Smooth muscle cell (in vitro differentiated cells): Measurements from ENCODE around the gene CAPZB. TPM values are rescaled to one million over a fixed set of nuclear protein-coding genes. Genes with fewer than 3 reads are reported as not detected.

Experiments used
- DNase-seq: peaks from one replicate; lab custom pipeline; 2025; ENCODE audit not compliant: unreplicated experiment; lab: John Stamatoyannopoulos, UW
- H2AFZ ChIP-seq: fragments of 200-600 bp; sonication (generic); 2 replicates; pipeline ENCODE4 v1.6.0; 2016; ENCODE audit warnings: antibody characterized with exemption, low read depth, mild to moderate bottlenecking
- H3F3A ChIP-seq: fragments of 200-600 bp; sonication (generic); 2 replicates; pipeline ENCODE4 v1.6.0; 2017; ENCODE audit warnings: antibody characterized with exemption, low read depth
- H3K27ac ChIP-seq: fragments of 200-600 bp; sonication (generic); 2 replicates; pipeline ENCODE4 v1.5.1; 2016; ENCODE audit warnings: low read depth, mild to moderate bottlenecking
- H3K27me3 ChIP-seq: fragments of 200-600 bp; sonication (generic); 2 replicates; pipeline ENCODE4 v1.6.1; 2016; ENCODE audit warnings: low read depth, mild to moderate bottlenecking
- H3K36me3 ChIP-seq: fragments of 200-600 bp; sonication (generic); 2 replicates; pipeline ENCODE4 v1.5.1; 2016; ENCODE audit warnings: low read depth
- H3K4me1 ChIP-seq: fragments of 200-600 bp; sonication (generic); 2 replicates; pipeline ENCODE4 v1.5.1; 2016; ENCODE audit warnings: low read depth
- H3K4me2 ChIP-seq: fragments of 200-600 bp; sonication (generic); 2 replicates; pipeline ENCODE4 v1.6.0; 2016; ENCODE audit warnings: mild to moderate bottlenecking
- H3K4me3 ChIP-seq: fragments of 200-600 bp; sonication (generic); 2 replicates; pipeline ENCODE4 v1.5.1; 2016; ENCODE audit warnings: mild to moderate bottlenecking
- H3K79me2 ChIP-seq: fragments of 200-600 bp; sonication (generic); 2 replicates; pipeline ENCODE4 v1.6.0; 2016; ENCODE audit warnings: low read depth, mild to moderate bottlenecking
- H3K9ac ChIP-seq: fragments of 200-600 bp; sonication (generic); 2 replicates; pipeline ENCODE4 v1.6.0; 2016; ENCODE audit warnings: low read depth
- H3K9me3 ChIP-seq: fragments of 200-600 bp; sonication (generic); replicated peaks from 2 replicates; pipeline ENCODE4 v1.5.1; 2016; ENCODE audit warnings: low read depth
- H4K20me1 ChIP-seq: fragments of 200-600 bp; sonication (generic); 2 replicates; pipeline ENCODE4 v1.6.0; 2016; ENCODE audit warnings: low read depth
- WGBS: methylation state at CpG from one replicate; pipeline ENCODE4 v1.1.7; 2016; ENCODE audit warnings: low lambda C conversion rate; 5-methylcytosine and 5-hydroxymethylcytosine counted together
- polyA plus RNA-seq: library from polyadenylated mRNA; unstranded; fragments of >200 nt; fragmentation: Nextera tagmentation; extraction: Ambion mirVana; gene quantifications from 2 replicates; pipeline ENCODE4 v1.2.1, GENCODE V29; 2016
- total RNA-seq: library from RNA; depleted of rRNA; stranded (reverse); fragments of >200 nt; gene quantifications from 2 replicates; pipeline ENCODE4 v1.2.3, GENCODE V29; 2014
- TF ChIP-seq, protein P1 (sequence below): fragments of 200-600 bp; sonication (generic); IDR thresholded peaks from 2 replicates; pipeline ENCODE4 v1.5.1; 2017; ENCODE audit warnings: borderline replicate concordance, mild to moderate bottlenecking, antibody characterized with exemption; ENCODE audit not compliant: insufficient read depth, poor library complexity, severe bottlenecking

CAPZB gene
- total and polyA plus RNA-seq, 2 experiments from 2014 or later: 205 to 405 TPM

DNA sequence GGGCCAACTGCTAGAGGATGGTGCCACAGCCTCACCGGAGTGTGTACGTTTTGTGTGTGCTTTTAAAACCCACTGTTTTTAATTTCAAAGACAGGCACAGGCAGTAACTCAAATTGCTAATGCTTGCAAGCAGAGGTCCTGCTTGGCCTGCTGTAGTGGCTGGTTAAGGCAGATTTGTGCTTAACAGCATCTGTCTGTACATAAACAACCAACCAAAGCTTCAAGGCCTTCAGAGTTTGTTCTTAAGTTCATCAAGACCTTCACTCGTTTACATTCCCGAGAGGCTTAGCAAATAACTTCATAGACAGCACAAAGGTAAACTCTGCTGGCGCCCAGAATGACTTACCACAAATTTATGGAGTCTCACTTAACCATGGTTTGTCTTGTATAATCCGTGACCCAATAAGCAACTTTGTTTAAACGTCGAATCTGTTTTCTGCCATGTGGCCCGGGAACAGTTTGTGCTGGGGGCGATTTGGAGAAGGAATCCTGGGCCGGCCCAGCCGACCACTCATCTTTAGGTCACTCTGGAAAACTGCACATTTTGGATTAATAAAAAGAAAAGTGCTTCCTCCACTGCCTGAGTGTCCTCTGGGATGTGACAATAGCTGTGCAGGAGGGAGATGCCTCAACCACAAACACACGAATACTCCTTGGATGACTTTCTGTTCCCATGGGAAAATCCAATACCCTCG, 58.1 kb downstream of the CAPZB start:
- Histone ChIP-seq H3K36me3 (no peaks in the 10 kb centered on the region), H3K9ac (no peak overlapping the region), H3K9me3 (no peaks in the 10 kb centered on the region), H3K27ac (peak overlapping the region; percentile 82), H3F3A (peaks cover 15% of the 10 kb centered on the region), H2AFZ (no peak overlapping the region), H3K4me1 (peaks cover 36% of the 10 kb centered on the region), H4K20me1 (peaks cover 97% of the 10 kb centered on the region), H3K4me3 (no peak overlapping the region), H3K4me2 (peak overlapping the region; percentile 51), H3K27me3 (no peaks in the 10 kb centered on the region), H3K79me2 (peaks cover 96% of the 10 kb centered on the region)
- 42% methylated on average over 14 of the region's 14 CpGs for WGBS
- TF ChIP-seq, protein P1, sequence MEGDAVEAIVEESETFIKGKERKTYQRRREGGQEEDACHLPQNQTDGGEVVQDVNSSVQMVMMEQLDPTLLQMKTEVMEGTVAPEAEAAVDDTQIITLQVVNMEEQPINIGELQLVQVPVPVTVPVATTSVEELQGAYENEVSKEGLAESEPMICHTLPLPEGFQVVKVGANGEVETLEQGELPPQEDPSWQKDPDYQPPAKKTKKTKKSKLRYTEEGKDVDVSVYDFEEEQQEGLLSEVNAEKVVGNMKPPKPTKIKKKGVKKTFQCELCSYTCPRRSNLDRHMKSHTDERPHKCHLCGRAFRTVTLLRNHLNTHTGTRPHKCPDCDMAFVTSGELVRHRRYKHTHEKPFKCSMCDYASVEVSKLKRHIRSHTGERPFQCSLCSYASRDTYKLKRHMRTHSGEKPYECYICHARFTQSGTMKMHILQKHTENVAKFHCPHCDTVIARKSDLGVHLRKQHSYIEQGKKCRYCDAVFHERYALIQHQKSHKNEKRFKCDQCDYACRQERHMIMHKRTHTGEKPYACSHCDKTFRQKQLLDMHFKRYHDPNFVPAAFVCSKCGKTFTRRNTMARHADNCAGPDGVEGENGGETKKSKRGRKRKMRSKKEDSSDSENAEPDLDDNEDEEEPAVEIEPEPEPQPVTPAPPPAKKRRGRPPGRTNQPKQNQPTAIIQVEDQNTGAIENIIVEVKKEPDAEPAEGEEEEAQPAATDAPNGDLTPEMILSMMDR: no peak
- DNase-seq: no peak

DNA sequence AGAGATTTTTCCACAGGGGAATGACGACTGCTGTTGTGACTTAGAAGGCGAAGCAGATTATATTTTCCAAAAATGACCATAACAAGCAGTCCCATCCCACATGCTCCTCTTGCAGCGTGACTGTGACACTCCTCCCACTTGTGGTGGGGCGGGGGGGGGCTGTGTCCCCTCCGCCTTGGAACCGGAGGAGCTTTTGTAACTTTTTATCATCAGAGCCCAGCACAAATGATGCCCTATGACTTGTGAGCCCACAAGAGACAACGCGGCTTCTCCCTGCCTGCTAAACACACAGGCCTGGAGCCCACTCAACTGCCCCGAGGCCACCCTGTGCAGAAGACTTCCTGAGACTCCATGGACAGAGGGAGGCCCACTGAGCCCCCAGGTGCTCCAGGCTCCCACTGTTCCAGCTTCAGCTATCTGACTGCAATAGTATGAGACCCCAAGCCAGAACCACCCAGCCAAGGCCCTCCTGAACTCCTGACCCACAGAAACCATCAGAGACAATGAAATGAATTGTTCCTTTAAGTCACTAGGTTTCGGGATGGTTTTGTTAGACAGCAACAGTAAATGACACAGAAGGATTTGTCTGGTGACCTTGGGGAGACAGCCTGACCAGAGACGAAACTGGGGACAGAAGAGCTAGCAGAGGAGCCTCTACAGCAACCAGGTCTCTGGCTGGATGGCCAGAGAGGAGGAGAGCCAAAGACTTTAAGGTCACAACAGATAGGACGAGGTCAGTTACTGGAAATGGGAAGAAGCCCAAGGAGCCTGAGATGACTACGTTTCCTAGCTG, 58.8 kb downstream of the CAPZB start:
- Histone ChIP-seq H3K4me2 (peak overlapping the region; percentile 51), H3K4me3 (no peak overlapping the region), H3K27me3 (no peaks in the 10 kb centered on the region), H3K27ac (peak overlapping the region; percentile 82), H3F3A (peaks cover 15% of the 10 kb centered on the region), H3K9ac (no peak overlapping the region), H3K4me1 (peaks cover 36% of the 10 kb centered on the region), H3K9me3 (no peaks in the 10 kb centered on the region), H3K36me3 (no peaks in the 10 kb centered on the region), H3K79me2 (peaks cover 96% of the 10 kb centered on the region), H4K20me1 (peaks cover 98% of the 10 kb centered on the region), H2AFZ (no peak overlapping the region)
- DNase-seq: no peak
- 64% methylated on average over 13 of the region's 13 CpGs for WGBS
- TF ChIP-seq, protein P1: no peak

DNA sequence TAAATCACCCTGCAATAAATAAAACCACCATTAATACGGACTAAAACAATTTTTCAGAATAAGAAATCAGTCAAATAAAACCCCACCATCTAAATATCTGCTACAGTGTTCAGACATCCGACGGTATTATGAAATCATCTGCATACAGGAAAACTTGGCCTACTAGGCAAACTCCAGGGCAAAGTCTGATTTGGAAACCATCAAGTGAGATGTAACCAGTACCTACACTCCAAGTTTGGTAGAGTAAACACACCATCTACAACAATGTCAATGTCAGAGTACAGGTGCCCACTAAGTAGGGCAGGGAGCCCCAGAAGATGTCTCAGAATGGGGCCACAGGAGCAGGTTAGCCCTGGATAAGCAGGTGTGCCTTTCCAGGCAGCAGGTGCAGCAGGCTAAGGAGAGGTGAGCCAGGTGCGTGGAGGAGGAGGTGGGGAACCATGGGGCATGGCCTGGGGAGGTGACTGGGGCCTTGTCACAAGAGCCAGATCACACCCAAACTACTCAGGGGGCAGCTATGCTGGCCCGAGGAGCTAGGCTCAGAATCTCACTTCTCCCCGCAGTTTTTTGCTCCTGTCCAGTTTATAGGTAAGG, 59.6 kb downstream of the CAPZB start:
- no peaks in the 10 kb centered on the region for H3K9me3 ChIP-seq
- peak overlapping the region; percentile 82 for H3K27ac ChIP-seq
- H3K4me3 ChIP-seq: no peak overlapping the region
- peaks cover 96% of the 10 kb centered on the region for H3K79me2 ChIP-seq
- no peak overlapping the region for H3K4me2 ChIP-seq
- no peak overlapping the region for H3K9ac ChIP-seq
- no peak overlapping the region for H2AFZ ChIP-seq
- no peak for DNase-seq
- H3F3A ChIP-seq: peaks cover 13% of the 10 kb centered on the region
- TF ChIP-seq, protein P1: no peak
- H4K20me1 ChIP-seq: peaks cover 99% of the 10 kb centered on the region
- no peaks in the 10 kb centered on the region for H3K36me3 ChIP-seq
- H3K27me3 ChIP-seq: no peaks in the 10 kb centered on the region
- peaks cover 36% of the 10 kb centered on the region for H3K4me1 ChIP-seq
- 89% methylated on average over 6 of the region's 6 CpGs for WGBS
